Nephron (organoid): ENCODE measurements around the gene FOXJ1.

Source experiments
- H3K27ac Mint-ChIP-seq, 3 experiments: 2 replicates each; pipeline ENCODE4 v1.8.0; 2020; ENCODE audit warnings: mixed read lengths in 3 of 3, mild to moderate bottlenecking in 2 of 3, moderate library complexity in 1 of 3
- H3K27me3 Mint-ChIP-seq: 2 replicates; pipeline ENCODE4 v1.8.0; 2021; ENCODE audit warnings: low read depth, mild to moderate bottlenecking, moderate library complexity, mixed read lengths
- H3K36me3 Mint-ChIP-seq: 2 replicates; pipeline ENCODE4 v1.8.0; 2020; ENCODE audit warnings: low read depth, mixed read lengths
- H3K4me1 Mint-ChIP-seq: 2 replicates; pipeline ENCODE4 v1.8.0; 2020; ENCODE audit warnings: mixed read lengths
- H3K4me3 Mint-ChIP-seq, 3 experiments: 2 replicates each; pipeline ENCODE4 v1.8.0; 2020; ENCODE audit warnings: mild to moderate bottlenecking in 3 of 3, mixed read lengths in 3 of 3, moderate library complexity in 2 of 3
- H3K9me3 Mint-ChIP-seq: 2 replicates; pipeline ENCODE4 v1.8.0; 2020; ENCODE audit warnings: mixed read lengths
- TF ChIP-seq, protein P1 (sequence below), 3 experiments: fragments of 200-600 bp; sonication (generic); IDR thresholded peaks; one replicate each; pipeline ENCODE4 v1.5.0; 2021; ENCODE audit warnings: antibody characterized with exemption in 3 of 3; ENCODE audit not compliant: unreplicated experiment in 3 of 3

FOXJ1 gene

GRCh38 chr17:76155988-76156661 is 15.1 kb upstream of the FOXJ1 start:
- Mint-ChIP-seq H3K36me3 (peaks cover 21% of the 10 kb centered on the region), H3K4me1 (peaks cover 8% of the 10 kb centered on the region), H3K9me3 (no peaks in the 10 kb centered on the region), H3K4me3 (no peak overlapping the region), H3K27ac (peak overlapping the region in 1 of 3 experiments; percentile 67), H3K27me3 (no peaks in the 10 kb centered on the region)
- TF ChIP-seq, protein P1, sequence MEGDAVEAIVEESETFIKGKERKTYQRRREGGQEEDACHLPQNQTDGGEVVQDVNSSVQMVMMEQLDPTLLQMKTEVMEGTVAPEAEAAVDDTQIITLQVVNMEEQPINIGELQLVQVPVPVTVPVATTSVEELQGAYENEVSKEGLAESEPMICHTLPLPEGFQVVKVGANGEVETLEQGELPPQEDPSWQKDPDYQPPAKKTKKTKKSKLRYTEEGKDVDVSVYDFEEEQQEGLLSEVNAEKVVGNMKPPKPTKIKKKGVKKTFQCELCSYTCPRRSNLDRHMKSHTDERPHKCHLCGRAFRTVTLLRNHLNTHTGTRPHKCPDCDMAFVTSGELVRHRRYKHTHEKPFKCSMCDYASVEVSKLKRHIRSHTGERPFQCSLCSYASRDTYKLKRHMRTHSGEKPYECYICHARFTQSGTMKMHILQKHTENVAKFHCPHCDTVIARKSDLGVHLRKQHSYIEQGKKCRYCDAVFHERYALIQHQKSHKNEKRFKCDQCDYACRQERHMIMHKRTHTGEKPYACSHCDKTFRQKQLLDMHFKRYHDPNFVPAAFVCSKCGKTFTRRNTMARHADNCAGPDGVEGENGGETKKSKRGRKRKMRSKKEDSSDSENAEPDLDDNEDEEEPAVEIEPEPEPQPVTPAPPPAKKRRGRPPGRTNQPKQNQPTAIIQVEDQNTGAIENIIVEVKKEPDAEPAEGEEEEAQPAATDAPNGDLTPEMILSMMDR (IDR thresholded peaks at IDR 0.05; ENCODE audit: unreplicated experiment in 3 of 3): no peak

- no peak overlapping the region for H3K27ac Mint-ChIP-seq
- H3K9me3 Mint-ChIP-seq: no peaks in the 10 kb centered on the region
- no peak overlapping the region for H3K4me3 Mint-ChIP-seq
- TF ChIP-seq, protein P1 (IDR thresholded peaks at IDR 0.05; ENCODE audit: unreplicated experiment in 3 of 3): no peak
- peaks cover 21% of the 10 kb centered on the region for H3K36me3 Mint-ChIP-seq
- no peaks in the 10 kb centered on the region for H3K27me3 Mint-ChIP-seq
- peaks cover 11% of the 10 kb centered on the region for H3K4me1 Mint-ChIP-seq
These were observed 14.1 kb upstream of the FOXJ1 start for GRCh38 chr17:76154936-76155845.

DNA sequence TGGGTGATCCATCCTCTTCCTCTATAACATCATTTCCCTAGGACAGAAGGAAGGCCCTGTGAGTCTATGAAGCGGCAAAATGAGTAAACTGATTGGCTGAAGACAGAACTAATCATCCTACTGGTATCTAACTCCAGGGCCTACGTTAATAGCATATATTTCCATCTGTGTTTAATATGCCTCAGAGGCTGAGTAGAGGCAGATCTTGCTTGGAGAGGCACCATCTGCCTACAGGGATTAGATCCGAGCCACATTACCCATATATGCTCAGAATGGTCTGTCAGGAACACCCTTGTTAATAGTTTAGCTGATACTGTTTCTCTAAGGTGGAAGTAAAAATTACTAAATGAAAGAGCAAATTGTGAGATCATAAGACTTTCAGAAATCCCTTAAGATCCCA is 13.2 kb upstream of the FOXJ1 start:
- TF ChIP-seq, protein P1 (IDR thresholded peaks at IDR 0.05; ENCODE audit: unreplicated experiment in 3 of 3): no peak
- H3K27me3 Mint-ChIP-seq: no peaks in the 10 kb centered on the region
- no peak overlapping the region for H3K4me3 Mint-ChIP-seq
- no peaks in the 10 kb centered on the region for H3K9me3 Mint-ChIP-seq
- peaks cover 11% of the 10 kb centered on the region for H3K4me1 Mint-ChIP-seq
- peaks cover 19% of the 10 kb centered on the region for H3K36me3 Mint-ChIP-seq
- H3K27ac Mint-ChIP-seq: no peak overlapping the region

GRCh38 chr17:76153640-76154039 is 12.6 kb upstream of the FOXJ1 start:
- Mint-ChIP-seq H3K27ac (peak overlapping the region in 1 of 3 experiments; percentile 30), H3K9me3 (no peaks in the 10 kb centered on the region), H3K36me3 (peaks cover 16% of the 10 kb centered on the region), H3K4me3 (no peak overlapping the region), H3K27me3 (no peaks in the 10 kb centered on the region), H3K4me1 (peaks cover 17% of the 10 kb centered on the region)
- TF ChIP-seq, protein P1 (IDR thresholded peaks at IDR 0.05; ENCODE audit: unreplicated experiment in 3 of 3): peak in 2 of 3 experiments; percentile 11 to 25

GRCh38 chr17:76153202-76153601 is 12.2 kb upstream of the FOXJ1 start:
- no peak overlapping the region for H3K27ac Mint-ChIP-seq
- H3K36me3 Mint-ChIP-seq: peaks cover 14% of the 10 kb centered on the region
- no peaks in the 10 kb centered on the region for H3K27me3 Mint-ChIP-seq
- TF ChIP-seq, protein P1 (IDR thresholded peaks at IDR 0.05; ENCODE audit: unreplicated experiment in 3 of 3): no peak
- peaks cover 17% of the 10 kb centered on the region for H3K4me1 Mint-ChIP-seq
- H3K4me3 Mint-ChIP-seq: no peak overlapping the region
- no peaks in the 10 kb centered on the region for H3K9me3 Mint-ChIP-seq
